Measurements from ENCODE around the gene CNN3. TPM values are rescaled to one million over a fixed set of nuclear protein-coding genes. Genes with fewer than 3 reads are reported as not detected.
"Not testable (repeated sequence)": the region's sequence is repeated elsewhere in the genome, so short reads cannot be mapped to it uniquely, and the experiment has no call there.

Gene CNN3
- total RNA-seq, 1 experiment from 2014 or later, result 106 TPM

DNA sequence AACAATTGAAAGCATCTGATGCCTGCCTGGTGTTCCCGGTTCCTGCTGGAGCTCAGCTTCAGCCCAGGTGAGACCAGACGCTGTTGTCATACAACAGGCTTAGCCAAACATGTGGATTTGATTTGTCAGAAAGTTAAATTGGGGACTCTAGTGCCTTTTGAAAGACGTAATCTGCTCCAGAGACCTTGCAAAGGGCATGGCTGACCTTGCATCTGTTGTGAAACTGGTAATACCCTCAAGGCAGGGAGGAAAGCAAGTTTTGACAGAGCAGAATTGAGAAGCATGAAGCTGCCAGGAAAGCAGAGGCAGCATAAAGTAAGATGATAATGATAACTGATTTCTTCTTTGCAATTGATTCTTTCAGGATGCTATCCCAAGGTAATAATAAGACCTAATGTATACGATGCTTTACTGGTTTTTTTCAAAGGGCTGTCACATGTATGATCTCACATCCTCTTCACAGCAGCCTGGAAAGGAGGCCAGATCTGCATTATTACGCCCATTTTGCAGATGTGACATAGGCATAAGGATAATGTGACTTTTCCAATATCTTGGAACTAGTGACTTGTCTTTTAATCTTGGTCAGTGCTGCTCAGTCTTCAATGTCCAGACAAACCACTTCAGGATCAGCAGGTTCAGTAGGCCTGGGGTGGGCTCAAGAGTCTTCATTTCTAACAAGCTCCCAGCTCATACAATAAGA, 24.7 kb upstream of the CNN3 start:
- DNase-seq (ENCODE audit: low read depth), result no peak
- in situ Hi-C loops (cut with HindIII; ENCODE audit: low pct_unique_long_range_greater_than_20kb, low sequenced_read_pairs), result no loop called here

DNA sequence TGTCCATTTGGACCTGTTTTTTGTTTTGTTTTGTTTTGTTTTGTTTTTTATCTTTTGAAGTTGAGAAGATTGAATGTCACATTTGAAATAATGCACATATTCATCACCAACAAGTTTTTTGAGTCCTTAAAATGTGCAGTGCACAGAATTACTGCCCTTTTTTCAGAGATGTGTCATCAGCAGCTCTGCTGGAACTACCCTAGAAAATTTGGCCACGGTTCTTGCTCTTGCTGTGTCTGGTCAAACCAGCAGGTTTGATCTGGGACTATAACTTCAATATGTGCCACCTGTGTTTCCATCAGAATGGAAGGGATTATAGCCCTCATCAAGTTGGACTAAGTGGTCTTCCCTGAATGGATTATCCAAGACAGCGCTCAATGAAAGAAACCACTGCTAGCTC, 24.1 kb upstream of the CNN3 start:
- in situ Hi-C loops (cut with HindIII; ENCODE audit: low pct_unique_long_range_greater_than_20kb, low sequenced_read_pairs), result no loop called here
- DNase-seq (ENCODE audit: low read depth), result no peak

DNA sequence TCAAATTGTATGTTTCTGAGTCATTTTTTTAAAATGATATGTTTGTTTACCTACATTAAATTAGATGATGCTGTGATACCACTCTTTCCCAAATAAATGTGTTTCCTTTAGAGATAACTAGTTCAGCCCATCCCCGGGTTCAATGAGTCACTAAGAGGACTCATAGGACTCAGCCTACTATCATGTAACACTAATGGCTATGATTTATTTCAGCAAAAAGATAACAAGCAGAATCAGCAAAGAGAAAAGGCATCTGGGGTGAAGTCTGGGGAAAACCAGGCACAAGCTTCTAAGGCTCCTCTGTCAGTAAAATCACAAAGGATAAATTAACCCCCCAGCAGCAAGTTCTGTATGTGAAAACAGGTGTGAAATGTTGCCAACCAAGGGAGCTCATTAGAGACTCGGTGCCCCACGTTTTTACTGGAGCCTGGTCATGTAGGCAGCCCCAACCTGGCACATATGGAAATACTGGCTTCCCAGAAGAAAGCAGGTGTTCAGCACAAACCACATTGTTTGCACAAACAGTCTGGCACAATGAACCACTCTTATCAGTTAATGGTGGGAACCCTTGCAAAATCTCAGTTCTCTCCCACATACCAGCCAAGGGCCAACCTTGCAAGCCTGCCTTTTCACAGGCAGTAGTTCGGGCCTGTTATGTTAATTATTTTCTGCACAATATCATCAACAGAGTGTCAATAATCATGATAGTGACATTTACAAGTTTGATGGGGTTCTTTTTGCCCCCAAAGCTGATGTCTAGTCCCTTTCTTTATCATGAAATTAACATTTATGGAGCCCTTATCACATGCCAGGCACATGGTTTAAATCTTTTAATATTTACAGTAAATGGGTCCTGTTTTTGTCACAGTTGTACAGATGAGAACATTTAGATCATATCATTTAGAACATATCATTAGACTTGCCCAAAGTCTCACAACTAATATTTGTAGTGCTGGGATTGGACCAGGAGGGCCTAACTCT, 23.1 kb upstream of the CNN3 start:
- in situ Hi-C loops (cut with HindIII; ENCODE audit: low pct_unique_long_range_greater_than_20kb, low sequenced_read_pairs), result no loop called here
- DNase-seq (ENCODE audit: low read depth), result peak; percentile 31

DNA sequence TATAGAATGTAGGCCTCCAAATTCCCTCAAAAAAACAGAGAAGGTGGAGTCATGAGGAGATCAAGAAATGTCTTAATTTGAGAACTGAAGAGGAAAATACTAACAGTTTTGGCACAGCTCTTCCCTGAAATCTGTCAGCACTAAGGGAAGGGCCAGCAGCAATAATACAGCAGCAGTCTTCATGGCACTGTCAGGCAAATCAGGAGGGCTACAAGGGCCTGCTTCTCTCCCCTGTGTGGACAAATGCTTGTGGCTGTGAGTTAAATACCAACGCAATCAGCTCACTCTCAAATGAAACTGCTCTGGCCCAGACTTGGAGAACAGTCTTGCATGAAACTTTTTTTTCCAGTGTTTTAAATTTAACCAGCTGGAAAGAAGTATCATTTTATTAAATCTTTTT, 20.5 kb upstream of the CNN3 start:
- in situ Hi-C loops (cut with HindIII; ENCODE audit: low pct_unique_long_range_greater_than_20kb, low sequenced_read_pairs), result no loop called here
- DNase-seq (ENCODE audit: low read depth), result no peak

DNA sequence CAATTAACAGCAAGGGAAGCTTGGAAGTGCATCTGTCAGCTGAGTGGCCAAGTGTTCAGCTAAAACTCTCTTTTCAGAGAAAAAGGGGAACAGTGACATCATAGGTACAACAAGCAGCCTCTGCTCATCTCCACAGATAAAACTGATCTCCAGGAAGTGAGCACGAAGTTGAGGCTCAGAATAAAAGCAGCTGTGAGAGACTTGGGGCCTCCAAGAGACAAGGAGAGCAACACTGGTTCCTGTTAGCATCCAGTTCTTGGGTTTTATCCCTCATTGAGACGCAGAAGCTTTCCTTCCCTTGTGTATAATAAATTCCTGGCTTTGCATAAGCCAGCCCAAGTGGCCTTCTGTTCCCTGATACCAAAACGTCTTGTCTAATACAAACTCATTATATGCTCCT, 20.0 kb upstream of the CNN3 start:
- no peak for DNase-seq (ENCODE audit: low read depth)
- in situ Hi-C loops (cut with HindIII; ENCODE audit: low pct_unique_long_range_greater_than_20kb, low sequenced_read_pairs), result no loop called here

DNA sequence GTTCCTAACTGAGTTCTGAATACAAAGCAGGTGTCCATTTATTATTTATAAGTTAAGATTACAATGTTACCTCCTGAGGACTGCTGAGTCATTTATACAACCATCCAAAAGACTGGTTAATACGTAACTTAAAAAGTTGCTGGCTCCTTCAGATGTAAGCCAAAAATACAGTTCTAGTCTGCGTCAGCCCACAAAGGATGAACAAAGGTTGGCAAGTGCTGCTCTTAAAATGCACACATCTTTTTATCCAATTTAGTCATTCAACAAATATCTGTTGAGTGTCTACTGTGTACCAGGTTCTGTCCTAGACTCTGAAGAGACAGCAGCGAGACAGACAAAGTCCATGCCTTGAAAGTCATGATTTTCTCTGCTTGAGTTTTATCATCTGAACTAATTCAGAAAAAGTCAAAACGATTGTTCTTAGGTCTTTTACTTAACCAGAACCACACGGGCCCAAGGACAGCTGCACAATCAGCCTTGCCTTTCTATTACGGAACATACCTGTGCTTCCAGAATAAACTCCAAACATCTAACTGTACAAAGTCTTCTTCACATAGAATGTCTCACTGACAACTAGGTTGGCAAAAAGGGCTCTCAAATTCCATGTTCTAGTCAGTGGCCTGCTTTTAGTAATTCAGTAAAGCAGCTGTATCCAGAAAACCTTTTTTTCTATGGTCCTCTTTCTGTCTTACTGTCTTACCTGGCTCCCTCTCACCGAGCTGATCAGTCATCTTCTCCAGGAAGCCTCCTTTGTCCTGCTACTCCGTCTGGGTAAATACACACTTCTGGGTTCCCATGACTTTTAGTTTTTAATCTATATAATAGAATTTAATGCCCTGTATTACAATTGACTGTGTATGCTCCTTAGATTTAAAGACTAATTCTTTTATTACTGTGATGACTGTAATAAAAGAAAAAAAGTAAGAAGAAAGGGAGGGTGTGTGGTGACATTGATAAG, 15.5 kb upstream of the CNN3 start:
- in situ Hi-C loops (cut with HindIII; ENCODE audit: low pct_unique_long_range_greater_than_20kb, low sequenced_read_pairs), result no loop called here
- DNase-seq (ENCODE audit: low read depth), result peak; percentile 75

DNA sequence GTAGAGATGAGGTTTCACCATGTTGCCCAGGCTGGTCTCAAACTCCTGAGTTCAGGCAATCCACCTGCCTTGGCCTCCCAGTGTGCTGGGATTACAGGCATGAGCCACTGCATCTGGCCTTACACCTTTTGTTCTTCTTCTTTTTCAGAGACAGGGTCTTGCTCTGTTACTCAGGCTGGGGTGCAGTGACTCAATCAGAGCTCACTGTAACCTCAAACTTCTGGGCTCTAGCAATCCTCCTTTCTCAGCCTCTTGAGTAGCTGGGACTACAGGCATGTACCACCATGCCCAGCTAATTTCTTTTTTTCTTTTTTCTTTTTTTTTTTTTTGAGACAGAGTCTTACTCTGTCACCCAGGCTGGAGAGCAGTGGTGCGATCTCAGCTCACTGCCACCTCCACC, 14.6 kb upstream of the CNN3 start:
- in situ Hi-C loops (cut with HindIII; ENCODE audit: low pct_unique_long_range_greater_than_20kb, low sequenced_read_pairs), result not testable (repeated sequence)
- peak; percentile 19 for DNase-seq (ENCODE audit: low read depth)

DNA sequence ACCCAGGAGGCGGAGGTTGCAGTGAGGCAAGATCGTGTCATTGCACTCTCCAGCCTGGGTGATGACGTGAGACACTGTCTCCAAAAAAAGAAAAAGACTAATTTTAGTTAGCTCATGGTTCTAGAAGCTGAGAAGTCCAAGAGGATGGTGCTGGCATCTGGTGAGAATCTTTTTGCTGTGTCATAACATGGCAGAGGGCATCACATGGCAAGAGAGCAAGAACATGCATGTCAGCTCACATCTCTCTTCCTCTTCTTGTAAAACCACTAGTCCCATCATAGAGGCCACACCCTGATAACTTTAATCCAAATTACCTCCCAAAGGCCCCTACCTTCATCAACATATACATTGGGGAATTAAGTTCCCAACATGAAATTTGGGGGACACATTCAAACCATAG, 13.8 kb upstream of the CNN3 start:
- in situ Hi-C loops (cut with HindIII; ENCODE audit: low pct_unique_long_range_greater_than_20kb, low sequenced_read_pairs), result no loop called here
- DNase-seq (ENCODE audit: low read depth), result no peak

DNA sequence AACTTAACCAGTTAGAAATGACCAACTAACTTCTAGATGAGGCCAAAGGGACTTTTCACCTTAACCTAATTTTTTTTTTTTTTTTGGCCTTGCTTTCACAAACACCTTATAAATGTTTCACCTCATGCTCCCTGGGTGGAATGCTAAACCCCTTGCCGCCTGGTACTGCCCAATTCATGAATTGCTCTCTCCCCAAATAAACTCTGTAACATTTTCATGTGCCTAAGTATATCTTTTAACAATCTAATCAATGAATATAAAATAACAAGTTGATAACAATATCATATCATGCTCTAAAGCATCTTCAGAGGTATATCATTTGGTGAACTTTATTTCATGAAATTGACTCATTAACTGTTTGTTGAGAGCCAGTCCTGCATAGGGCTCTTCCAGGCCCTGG, 10.9 kb upstream of the CNN3 start:
- in situ Hi-C loops (cut with HindIII; ENCODE audit: low pct_unique_long_range_greater_than_20kb, low sequenced_read_pairs), result no loop called here
- DNase-seq (ENCODE audit: low read depth), result no peak

DNA sequence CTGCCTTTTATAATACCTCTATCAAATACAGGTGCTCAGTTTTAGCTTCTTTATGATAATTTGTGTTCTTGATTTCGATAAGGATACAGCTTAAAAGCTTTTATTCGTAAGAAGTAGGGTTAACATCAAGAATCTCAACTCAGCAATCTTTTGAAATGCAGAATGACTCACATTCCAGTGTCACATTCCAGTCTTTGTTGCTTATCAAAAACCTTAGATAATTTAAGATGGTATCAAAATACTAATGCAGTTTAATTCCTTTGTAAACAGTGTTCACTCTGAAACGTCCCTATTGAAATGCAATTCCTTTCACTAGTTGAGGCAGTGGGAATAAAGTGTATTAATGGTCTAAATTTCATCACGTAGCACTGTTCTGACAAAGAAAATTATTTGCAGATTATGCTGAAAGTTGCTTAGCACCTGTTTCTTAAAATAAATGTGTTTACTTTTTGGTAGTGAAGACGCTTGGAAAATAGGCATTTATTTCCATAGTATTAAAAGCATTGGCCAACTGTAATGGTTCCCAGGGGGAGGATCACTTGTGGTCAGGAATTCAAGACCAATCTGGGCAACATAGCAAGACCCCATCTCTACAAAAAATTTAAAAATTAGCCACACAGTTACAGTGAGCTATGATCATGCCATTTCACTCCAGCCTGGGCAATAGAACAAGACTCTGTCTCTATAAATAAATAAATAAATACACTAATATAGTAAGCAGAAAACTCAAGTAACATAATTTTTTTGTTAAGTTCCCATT, 10.1 kb upstream of the CNN3 start:
- DNase-seq (ENCODE audit: low read depth), result no peak
- in situ Hi-C loops (cut with HindIII; ENCODE audit: low pct_unique_long_range_greater_than_20kb, low sequenced_read_pairs), result no loop called here

DNA sequence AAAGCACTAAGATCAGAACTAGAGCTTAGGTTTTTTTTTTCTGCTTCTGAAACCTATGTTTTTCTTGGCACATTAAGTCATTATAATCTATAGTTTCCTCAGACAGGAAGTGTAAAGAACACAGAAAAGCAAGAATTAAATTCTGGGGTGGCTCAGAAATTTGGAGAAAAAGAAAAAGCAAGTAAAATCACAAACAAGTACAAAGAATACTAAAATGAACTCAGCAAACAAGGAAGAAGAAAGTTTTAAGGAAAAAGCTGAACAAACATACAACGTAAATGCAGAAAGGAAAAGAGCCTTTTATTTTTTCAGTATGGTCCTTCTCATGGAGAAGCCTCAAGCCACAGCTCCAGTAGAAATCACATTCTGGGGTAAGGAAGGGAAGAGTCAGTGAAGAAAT, 8.6 kb upstream of the CNN3 start:
- no peak for DNase-seq (ENCODE audit: low read depth)
- in situ Hi-C loops (cut with HindIII; ENCODE audit: low pct_unique_long_range_greater_than_20kb, low sequenced_read_pairs), result no loop called here

DNA sequence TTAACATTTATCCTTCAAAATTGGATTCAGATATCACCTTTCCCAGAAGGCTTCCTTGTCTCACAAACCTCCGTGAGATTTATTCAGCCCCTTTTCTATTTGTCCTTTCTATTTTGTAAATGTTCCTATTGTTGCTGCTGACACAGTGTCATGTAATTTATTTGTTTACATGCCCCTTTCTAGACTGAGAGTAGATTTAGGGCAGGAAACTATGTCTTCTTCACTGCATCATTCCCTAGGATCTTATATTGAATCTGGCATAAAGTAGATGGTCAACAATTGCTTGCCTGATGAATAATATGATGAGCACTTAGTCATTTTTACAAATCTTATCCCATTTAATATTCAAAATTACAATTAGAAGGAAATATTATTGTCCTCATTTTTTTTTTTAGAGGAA, 8.1 kb upstream of the CNN3 start:
- no peak for DNase-seq (ENCODE audit: low read depth)
- in situ Hi-C loops (cut with HindIII; ENCODE audit: low pct_unique_long_range_greater_than_20kb, low sequenced_read_pairs), result no loop called here

DNA sequence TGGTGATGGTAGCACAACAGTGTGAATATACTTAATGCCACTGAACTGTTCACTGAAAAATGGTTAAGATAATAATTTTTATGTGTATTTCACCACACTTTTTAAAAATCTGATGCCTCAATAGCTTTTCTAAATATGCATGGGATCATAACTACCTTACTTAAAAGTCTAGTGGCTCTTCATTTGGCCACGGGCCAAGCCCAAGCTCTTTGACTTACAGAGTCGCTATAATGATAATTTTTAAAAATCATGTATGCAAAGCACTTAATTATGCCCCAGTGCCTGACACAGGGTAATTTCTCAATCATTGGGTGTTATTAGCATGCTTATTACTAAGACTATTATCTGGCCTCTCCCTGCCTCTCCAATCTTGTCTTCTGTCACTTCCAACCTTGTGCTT, 7.6 kb upstream of the CNN3 start:
- DNase-seq (ENCODE audit: low read depth), result no peak
- in situ Hi-C loops (cut with HindIII; ENCODE audit: low pct_unique_long_range_greater_than_20kb, low sequenced_read_pairs), result no loop called here

DNA sequence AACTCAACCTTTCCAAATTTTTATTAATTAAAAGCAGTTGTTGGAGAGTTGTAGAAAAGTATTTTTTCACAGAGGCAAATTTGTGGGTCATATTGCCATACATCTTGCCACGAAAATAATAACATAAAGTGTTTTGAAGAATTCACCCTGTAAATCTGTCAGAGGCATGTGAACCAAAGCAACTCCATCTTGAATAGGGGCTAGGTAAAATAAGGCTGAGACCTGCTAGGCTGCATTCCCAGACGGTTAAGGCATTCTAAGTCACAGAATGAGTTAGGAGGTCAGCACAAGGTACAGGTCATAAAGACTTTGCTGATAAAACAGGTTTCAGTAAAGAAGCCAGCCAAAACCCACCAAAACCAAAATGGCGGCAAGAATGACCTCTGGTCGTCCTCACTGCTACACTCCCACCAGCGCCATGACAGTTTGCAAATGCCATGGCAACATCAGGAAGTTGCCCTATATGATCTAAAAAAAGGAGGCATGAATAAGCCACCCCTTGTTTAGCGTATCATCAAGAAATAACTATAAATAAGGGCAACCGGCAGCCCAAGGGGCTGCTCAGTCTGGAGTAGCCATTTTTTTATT, 4.4 kb upstream of the CNN3 start:
- DNase-seq (ENCODE audit: low read depth), result no peak
- in situ Hi-C loops (cut with HindIII; ENCODE audit: low pct_unique_long_range_greater_than_20kb, low sequenced_read_pairs), result no loop called here

DNA sequence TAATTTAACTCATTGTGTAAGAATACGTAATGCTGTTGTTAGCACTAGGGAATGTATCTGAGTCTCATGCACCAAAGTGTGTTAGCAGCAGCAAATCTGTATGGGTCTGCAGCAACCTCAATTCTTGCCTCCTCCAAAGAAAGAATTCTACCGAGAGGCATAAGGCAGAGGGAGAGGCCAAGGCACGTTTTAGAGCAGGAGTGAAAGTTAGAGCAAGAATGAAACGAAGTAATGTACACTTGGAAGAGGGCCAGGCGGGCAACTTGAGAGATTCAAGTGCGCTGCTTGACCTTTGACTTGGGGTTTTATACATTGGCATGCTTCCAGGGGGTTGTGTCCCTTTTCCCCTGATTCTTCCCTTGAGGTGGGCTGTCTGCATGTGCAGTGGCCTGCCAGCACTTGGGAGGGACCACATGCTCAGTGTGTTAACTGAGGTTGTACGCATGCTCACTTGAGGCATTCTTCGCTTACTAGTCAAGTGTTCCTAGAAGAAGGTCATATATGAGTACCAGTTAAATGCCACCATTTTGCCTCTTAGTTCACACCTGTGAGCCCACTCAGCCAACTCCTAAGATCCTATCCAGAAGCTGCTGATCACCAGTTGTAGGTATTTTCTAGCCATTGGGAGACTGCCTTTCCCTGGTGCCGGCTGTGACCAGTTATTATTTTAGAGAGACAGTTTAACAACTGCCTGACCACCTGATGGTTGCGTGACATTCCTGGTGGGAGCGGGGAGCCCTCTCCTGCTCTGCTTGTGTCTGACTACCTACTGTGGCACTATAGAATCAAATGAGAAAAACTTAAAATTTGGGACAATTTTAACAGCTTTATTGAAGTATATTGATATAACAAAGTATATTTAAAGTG, 2.7 kb upstream of the CNN3 start:
- no peak for DNase-seq (ENCODE audit: low read depth)
- in situ Hi-C loops (cut with HindIII; ENCODE audit: low pct_unique_long_range_greater_than_20kb, low sequenced_read_pairs), result no loop called here

DNA sequence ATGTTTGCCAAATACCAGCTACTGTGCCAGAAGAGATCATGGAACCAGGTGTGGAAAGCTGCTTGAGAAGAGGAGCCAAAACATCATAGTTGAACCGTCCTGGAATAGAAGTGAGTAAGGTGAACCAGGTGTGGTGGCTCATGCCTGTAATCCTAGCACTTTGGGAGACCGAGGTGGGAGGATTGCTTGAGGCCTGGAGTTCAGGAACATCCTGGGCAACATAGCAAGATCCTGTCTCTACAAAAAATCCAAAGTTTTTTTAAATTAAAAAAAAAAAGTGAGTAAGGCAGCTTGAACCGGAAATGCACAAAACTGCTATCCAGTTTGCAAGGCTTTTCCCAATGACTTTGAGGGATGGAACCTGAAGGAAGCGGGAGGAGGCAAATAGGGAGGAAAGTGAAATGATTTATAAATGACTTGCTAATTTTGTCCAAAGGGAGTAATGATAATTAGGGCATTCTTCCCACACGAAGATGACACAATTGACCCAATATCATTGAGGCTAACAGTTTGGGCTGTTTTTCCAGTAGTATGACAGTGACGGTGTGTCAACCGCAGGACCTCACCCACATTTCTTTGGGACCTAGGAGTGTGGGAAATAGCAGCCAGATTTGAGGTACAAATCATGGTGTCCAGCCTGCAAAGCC, 1.5 kb upstream of the CNN3 start:
- in situ Hi-C loops (cut with HindIII; ENCODE audit: low pct_unique_long_range_greater_than_20kb, low sequenced_read_pairs), result no loop called here
- DNase-seq (ENCODE audit: low read depth), result no peak
